ENCODE measurements around the gene BCAN. TPM values are rescaled to one million over a fixed set of nuclear protein-coding genes. Genes with fewer than 3 reads are reported as not detected.

Gene BCAN
- total RNA-seq, 4 donors from 2014 or later: 0.45 to 1.0 (median 0.99) TPM; not detected in 1

GRCh38 chr1:156709031-156709430 is 67.1 kb downstream of the BCAN start:
- H3K36me3 ChIP-seq: no peaks in the 10 kb centered on the region
- H3K4me1 ChIP-seq: peaks cover 38 to 89% (median 79%) of the 10 kb centered on the region in 4 donors
- no peak for DNase-seq (ENCODE audit: extremely low spot score)
- 85% methylated on average over 4 of the region's 4 CpGs for WGBS
- H3K27me3 ChIP-seq: peaks cover 0 to 5% (median 0%) of the 10 kb centered on the region in 4 donors
- H3K27ac ChIP-seq (replicated peaks in 1 of 4): peak overlapping the region; percentile 56 to 88 (median 71)
- TF ChIP-seq CTCF (IDR thresholded peaks at IDR 0.05): no peak
- TF ChIP-seq POLR2AphosphoS5 (IDR thresholded peaks at IDR 0.05): no peak
- TF ChIP-seq POLR2A (IDR thresholded peaks at IDR 0.05; ENCODE audit: low read depth): no peak
- TF ChIP-seq EP300 (IDR thresholded peaks at IDR 0.05): no peak
- H3K9me3 ChIP-seq: no peaks in the 10 kb centered on the region
- intact Hi-C loops (cut with DNase I): no loop called here
- H3K4me3 ChIP-seq: no peak overlapping the region

Other genes starting within 250 kb of the BCAN start
- 100 to 1,000 TPM in 3 of 4 donors, 10 to 100 TPM in 1; 78.0 to 138 (median 115) TPM for gene MEF2D, start 141.3 kb upstream of the BCAN start, total RNA-seq
- gene IQGAP3, start 69.6 kb upstream of the BCAN start, total RNA-seq: 1 to 10 TPM in 1 of 4 donors, under 1 TPM in 2, not detected in 1; 0.06 to 1.1 (median 0.50) TPM
- not detected for gene TTC24, start 62.4 kb upstream of the BCAN start, total RNA-seq
- gene NAXE, start 50.3 kb upstream of the BCAN start, total RNA-seq: 10 to 100 TPM; 73.5 to 98.0 (median 85.2) TPM
- gene GPATCH4, start 40.6 kb upstream of the BCAN start, total RNA-seq: 10 to 100 TPM; 22.6 to 32.8 (median 26.4) TPM
- gene HAPLN2, start 22.7 kb upstream of the BCAN start, total RNA-seq: 1 to 10 TPM in 3 of 4 donors, under 1 TPM in 1; 0.83 to 5.1 (median 2.2) TPM
- 10 to 100 TPM; 16.6 to 37.4 (median 32.5) TPM for gene NES, start 35.3 kb downstream of the BCAN start, total RNA-seq
- 1 to 10 TPM; 1.2 to 6.4 (median 2.7) TPM for gene CRABP2, start 63.5 kb downstream of the BCAN start, total RNA-seq
- 10 to 100 TPM; 16.2 to 32.3 (median 18.0) TPM for gene METTL25B, start 86.4 kb downstream of the BCAN start, total RNA-seq
- gene ISG20L2, start 86.6 kb downstream of the BCAN start, total RNA-seq: 10 to 100 TPM; 16.2 to 20.0 (median 19.0) TPM
- gene MRPL24, start 99.0 kb downstream of the BCAN start, total RNA-seq: 10 to 100 TPM; 43.5 to 67.4 (median 62.4) TPM
- 100 to 1,000 TPM; 124 to 239 (median 167) TPM for gene HDGF, start 109.6 kb downstream of the BCAN start, total RNA-seq
- gene PRCC, start 125.4 kb downstream of the BCAN start, total RNA-seq: 10 to 100 TPM; 21.2 to 43.6 (median 38.7) TPM
- 1 to 10 TPM in 1 of 4 donors, under 1 TPM in 2, not detected in 1; 0.83 to 2.7 (median 0.84) TPM for gene SH2D2A, start 174.7 kb downstream of the BCAN start, total RNA-seq
- not detected for gene INSRR, start 217.0 kb downstream of the BCAN start, total RNA-seq
- gene NTRK1, start 218.7 kb downstream of the BCAN start, total RNA-seq: 1 to 10 TPM in 3 of 4 donors, under 1 TPM in 1; 0.58 to 2.5 (median 1.8) TPM